GM19043 (cell line): Measurements from ENCODE around the gene NPAS3.
"Not testable (repeated sequence)": the region's sequence is repeated elsewhere in the genome, so short reads cannot be mapped to it uniquely, and the experiment has no call there.

ENCODE experiments used
- ATAC-seq: cut with Tn5 transposase; IDR thresholded peaks from one replicate; pipeline ENCODE4 v1.9.1; 2021; ENCODE audit warnings: low read depth; ENCODE audit not compliant: unreplicated experiment

The NPAS3 gene

GRCh38 chr14:33065634-33066033, 127.0 kb downstream of the NPAS3 start:
- ATAC-seq = no peak

DNA sequence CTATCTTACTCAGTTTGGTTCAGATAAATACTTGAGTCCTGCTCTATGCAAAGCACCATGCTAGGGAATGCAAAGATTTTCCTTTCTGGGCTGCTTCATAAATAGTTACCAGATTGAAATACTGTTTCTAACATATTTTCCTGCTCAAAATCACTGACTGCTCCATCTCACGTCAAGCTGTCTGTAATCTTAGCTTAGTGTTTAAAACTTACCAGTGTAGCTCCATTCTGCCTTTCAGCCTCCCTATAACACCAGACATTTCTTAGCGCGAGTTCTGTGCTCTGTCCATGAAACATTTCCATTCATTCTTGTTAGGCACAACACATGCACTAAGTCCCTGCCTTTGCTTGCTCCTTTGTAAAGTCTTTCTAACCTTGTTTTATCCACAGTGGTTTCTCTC, 129.4 kb downstream of the NPAS3 start:
- no peak for ATAC-seq

- ATAC-seq = no peak
These were observed 129.9 kb downstream of the NPAS3 start for GRCh38 chr14:33068626-33069025.

GRCh38 chr14:33070475-33070874, 131.8 kb downstream of the NPAS3 start:
- ATAC-seq = no peak

- no peak for ATAC-seq
These were observed 134.3 kb downstream of the NPAS3 start for GRCh38 chr14:33073023-33073422.

GRCh38 chr14:33081259-33081658, 142.6 kb downstream of the NPAS3 start:
- ATAC-seq = no peak

GRCh38 chr14:33085799-33086198, 147.1 kb downstream of the NPAS3 start:
- ATAC-seq = no peak

- ATAC-seq = not testable (repeated sequence)
These were observed 149.6 kb downstream of the NPAS3 start for GRCh38 chr14:33088274-33088673.

DNA sequence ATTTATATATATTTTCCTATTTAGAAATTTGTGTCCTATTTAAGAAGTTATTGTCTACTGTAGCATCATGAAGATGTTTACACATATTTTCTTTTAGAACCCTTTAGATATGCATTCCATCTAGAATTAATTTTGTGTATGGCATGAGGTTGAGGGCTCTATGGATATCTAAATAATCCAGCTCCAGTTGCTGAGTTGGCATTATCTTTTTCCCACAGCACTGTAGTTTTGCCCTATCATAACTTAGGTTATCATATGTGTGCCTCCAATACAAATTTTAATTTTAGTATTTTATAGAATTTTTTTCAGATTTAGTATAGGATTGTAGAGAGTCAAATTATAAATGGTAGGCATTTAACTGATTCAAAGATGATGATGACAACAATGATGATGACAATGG, 159.3 kb downstream of the NPAS3 start:
- ATAC-seq = no peak

GRCh38 chr14:33103489-33103888, 164.8 kb downstream of the NPAS3 start:
- ATAC-seq = no peak

- no peak for ATAC-seq
These were observed 165.3 kb downstream of the NPAS3 start for GRCh38 chr14:33103966-33104365.

- ATAC-seq = no peak
These were observed 172.2 kb downstream of the NPAS3 start for GRCh38 chr14:33110737-33111443.

- ATAC-seq = no peak
These were observed 175.7 kb downstream of the NPAS3 start for GRCh38 chr14:33114331-33114730.

DNA sequence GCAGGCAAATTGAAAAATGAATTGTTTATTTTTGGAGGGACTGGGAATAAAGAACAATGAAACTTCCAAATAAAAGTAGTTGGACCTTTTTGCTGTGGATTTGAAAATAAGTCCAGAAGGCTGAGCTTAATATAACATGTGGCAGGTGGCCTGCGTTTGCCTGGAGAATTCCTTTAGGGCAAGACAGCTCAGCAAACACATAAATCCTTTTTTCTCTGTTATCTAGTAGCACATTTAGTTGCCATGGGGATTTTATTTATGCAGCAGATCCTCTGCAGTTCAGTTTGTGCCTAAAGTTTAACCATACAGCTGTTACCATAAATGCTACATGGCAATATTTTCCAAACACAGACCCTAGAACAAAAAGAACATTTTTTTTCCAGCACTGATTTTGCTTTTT, 180.0 kb downstream of the NPAS3 start:
- ATAC-seq = no peak

DNA sequence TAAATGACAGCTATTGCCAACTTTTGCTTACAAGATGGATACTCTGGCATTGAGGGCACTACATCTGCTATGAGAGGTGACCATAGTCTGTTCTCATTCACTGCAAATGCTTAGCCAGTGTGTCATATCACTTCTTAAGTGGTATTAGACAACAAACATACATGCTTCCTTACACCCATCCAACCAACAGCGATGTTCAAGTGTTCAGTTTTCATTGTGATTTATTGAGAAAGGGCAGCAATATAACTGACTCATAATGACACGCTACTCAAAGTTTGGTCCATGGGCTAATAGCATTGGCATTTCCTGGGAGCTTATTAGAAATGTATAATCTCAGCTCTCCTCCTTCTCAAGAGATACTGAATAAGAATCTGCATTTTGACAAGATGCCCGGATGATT, 181.7 kb downstream of the NPAS3 start:
- ATAC-seq = no peak

- no peak for ATAC-seq
These were observed 182.3 kb downstream of the NPAS3 start for GRCh38 chr14:33120966-33121365.

GRCh38 chr14:33123281-33123680, 184.6 kb downstream of the NPAS3 start:
- ATAC-seq = no peak

DNA sequence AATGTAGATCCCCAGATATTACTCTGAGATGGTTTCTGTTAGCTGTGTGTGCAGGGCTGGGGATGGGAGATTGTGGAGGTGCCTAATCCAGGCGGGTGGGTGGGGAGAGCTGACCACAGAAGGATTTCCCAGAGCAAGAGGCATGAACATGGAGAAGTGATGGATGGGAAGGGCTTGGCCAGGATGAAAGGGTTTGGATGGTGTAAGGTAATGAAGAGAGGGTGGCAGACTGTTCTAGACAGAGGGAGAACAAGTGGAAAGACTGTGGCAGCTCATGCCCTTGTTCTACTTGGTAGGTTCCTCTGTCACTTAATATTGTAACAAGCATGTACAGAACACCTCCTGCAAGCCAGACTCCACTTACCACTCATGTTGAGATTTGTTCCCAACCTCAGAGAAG, 187.8 kb downstream of the NPAS3 start:
- no peak for ATAC-seq

DNA sequence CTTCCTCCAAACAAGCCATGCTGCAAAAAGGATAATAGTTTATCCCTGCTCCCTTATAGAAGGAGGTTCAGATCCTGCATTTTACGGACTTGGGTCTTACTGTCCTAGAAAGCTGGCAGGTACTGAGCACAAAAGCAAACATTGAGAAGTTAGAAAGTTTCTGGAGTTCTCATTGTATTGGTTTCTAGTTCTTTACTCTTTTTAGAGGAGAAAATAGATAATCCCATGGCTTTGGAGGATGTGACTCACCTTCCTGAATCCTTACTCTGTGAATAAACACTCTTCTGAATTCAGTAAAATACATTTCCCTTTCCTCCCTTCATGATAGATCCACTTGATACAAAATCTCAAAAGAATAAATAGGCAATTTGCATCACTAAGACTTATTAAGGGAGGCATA, 188.9 kb downstream of the NPAS3 start:
- no peak for ATAC-seq

DNA sequence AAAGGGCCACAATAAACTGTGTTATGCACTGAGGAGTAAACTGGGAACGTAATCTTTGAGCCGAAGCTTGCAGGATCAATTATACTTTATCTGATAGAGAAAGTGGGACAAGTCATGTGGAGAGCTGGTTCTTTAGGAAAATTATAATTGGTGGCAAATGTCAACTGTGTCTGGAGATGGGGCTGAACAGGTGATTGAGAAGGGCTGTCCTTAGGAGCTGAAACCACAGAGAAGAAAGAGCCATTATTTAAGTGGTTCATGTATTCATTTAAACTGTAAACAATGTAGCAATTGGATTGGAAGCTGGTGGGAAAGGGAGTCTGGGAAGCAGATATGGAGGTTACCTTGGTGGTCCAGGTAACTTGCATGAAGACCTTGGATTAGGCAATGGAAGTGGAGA, 193.1 kb downstream of the NPAS3 start:
- no peak for ATAC-seq

DNA sequence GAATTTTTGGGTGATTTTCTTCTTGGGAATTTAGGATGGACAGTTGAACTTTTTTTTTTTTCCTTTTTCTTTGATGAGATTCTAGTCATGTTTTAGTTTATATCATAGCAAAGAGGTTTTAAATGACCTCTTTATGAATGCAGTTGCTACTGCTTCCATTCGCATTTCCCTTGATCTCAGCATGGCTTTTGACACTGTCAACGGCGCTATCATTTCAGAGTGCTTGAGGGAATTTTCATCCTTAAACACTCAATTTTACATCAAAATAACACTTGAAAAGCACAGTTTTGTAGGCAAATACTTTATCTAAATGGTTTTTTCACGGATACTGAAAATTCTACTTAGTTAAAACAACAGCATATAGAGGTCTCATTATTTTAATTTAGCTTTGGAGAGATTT, 195.5 kb downstream of the NPAS3 start:
- no peak for ATAC-seq

DNA sequence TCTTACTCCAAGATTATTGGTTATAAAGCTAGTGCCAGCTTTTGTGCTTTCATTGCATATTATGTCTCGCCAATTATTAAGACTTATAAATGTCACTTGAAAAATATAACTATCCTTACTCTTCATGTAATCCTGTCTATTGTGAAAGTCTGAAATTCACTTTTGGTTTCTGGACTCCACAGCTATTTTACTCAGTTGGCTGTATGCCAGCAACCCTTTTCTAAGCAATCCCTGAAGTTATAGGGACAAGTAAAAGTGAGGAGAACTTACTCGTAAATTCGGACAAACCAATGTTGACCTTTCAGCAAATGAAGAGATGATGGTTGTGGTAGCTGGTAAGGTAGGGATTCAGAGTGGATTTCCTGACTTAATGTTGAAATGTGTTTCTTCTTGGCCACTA, 196.3 kb downstream of the NPAS3 start:
- no peak for ATAC-seq
